ENCODE data around the gene AP1S1.
"Not testable (repeated sequence)": the region's sequence is repeated elsewhere in the genome, so short reads cannot be mapped to it uniquely, and the experiment has no call there.

The AP1S1 gene

GRCh38 chr7:101201695-101202602, 47.7 kb downstream of the AP1S1 start:
- DNase-seq: no peak

GRCh38 chr7:101202603-101202918, 48.3 kb downstream of the AP1S1 start:
- no peak for DNase-seq

GRCh38 chr7:101203740-101204738, 49.8 kb downstream of the AP1S1 start:
- DNase-seq: not testable (repeated sequence)

- DNase-seq: no peak
These were observed 51.8 kb downstream of the AP1S1 start for GRCh38 chr7:101205901-101206664.

DNA sequence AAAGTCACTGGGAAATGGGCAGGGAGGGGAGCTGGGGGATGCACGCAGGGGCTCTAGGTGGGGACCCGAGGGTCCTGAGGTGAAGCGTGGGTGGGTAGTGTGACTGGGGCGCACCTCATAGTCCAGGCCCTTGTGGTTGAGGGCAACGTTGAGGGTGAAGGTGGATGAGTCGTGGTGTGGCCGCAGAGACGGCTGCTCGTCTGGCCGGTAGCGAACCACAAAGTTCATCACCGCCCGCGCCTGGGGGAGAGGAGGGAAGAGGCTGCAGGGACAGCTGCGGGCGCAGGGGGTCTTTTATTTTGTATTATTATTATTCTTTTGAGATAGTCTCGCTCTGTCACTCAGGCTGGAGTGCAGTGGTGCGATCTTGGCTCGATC, 52.4 kb downstream of the AP1S1 start:
- no peak for DNase-seq

DNA sequence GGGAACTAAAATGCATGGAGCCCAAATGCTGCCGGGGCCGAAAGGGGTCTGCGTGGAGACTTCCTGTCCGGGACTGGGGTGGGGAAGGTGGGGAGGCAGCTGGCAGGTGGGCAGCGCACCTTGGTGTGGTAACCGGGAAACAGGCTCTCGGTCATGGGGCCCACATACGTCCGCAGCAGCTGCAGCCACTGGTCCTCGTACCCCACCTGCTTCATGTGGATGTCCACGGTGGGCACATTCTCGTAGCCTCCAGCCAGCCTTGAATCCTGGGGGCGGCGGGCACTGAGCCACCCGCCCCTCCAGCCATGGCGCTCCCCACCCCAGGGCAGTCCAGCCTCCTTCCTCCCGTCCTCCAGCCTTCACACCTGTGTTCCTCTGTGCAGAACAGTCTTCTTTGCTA, 53.2 kb downstream of the AP1S1 start:
- no peak for DNase-seq

DNA sequence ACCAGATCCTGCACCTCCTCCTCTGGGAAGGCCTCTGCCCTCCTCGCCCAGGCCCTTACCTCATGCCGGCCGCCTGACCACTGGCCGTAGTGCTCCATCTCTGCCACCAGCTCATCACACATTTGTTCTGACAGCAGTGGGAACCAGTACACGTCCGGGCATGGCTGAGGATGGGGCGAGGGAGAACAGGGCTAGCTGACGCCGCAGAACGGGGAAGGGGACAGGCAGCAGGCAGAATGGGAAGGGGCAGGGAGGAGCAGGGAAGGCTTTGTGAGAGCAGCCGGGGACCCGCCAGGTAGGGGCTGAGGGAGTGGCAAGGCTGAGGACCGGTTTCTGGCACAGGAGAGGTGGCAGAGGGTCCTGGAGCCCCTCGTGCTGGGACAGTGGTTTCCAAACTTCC, 54.5 kb downstream of the AP1S1 start:
- DNase-seq: no peak

GRCh38 chr7:101210143-101210542, 55.9 kb downstream of the AP1S1 start:
- no peak for DNase-seq
